Aorta (tissue), 5 donors: Measurements from ENCODE around the gene ARFRP1. TPM values are rescaled to one million over a fixed set of nuclear protein-coding genes. Genes with fewer than 3 reads are reported as not detected.
"Not testable (repeated sequence)": the region's sequence is repeated elsewhere in the genome, so short reads cannot be mapped to it uniquely, and the experiment has no call there.

Source experiments
- ATAC-seq: fragments of 200-7000 bp; cut with Tn5 transposase; one replicate; pipeline ENCODE4 v1.9.1; 2022; ENCODE audit warnings: moderate library complexity; ENCODE audit not compliant: low FRiP score
- DNase-seq, 2 donors: peaks; one replicate each; pipeline ENCODE4 v3.0.0-alpha.2; 2020
- H3K27ac ChIP-seq, 2 donors: one replicate each; pipeline ENCODE4 v1.5.1; 2013; ENCODE audit warnings: low read length in 2 of 2, mild to moderate bottlenecking in 2 of 2, moderate library complexity in 2 of 2, control low read depth in 1 of 2, inconsistent platforms in 1 of 2, low read depth in 1 of 2
- H3K27me3 ChIP-seq, 2 donors: one replicate each; pipeline ENCODE4 v1.6.1; 2013; ENCODE audit warnings: control low read depth in 1 of 2, low read length in 1 of 2, mild to moderate bottlenecking in 1 of 2, moderate library complexity in 1 of 2; ENCODE audit not compliant: insufficient read depth in 2 of 2, control insufficient read depth in 1 of 2
- H3K36me3 ChIP-seq, 2 donors: one replicate each; pipeline ENCODE4 v1.6.1; 2013; ENCODE audit warnings: control low read depth in 1 of 2, low read length in 1 of 2, mild to moderate bottlenecking in 1 of 2; ENCODE audit not compliant: insufficient read depth in 2 of 2, control insufficient read depth in 1 of 2
- H3K4me1 ChIP-seq, 2 donors: one replicate each; pipeline ENCODE4 v1.6.1; 2013; ENCODE audit warnings: low read length in 2 of 2, control low read depth in 1 of 2, mild to moderate bottlenecking in 1 of 2, moderate library complexity in 1 of 2; ENCODE audit not compliant: insufficient read depth in 2 of 2, control insufficient read depth in 1 of 2
- H3K4me3 ChIP-seq, 2 donors: one replicate each; pipeline ENCODE4 v1.5.1; 2013; ENCODE audit warnings: low read length in 2 of 2, control low read depth in 1 of 2, mild to moderate bottlenecking in 1 of 2
- H3K9me3 ChIP-seq: one replicate; pipeline ENCODE4 v1.6.1; 2013; ENCODE audit warnings: mild to moderate bottlenecking, low read length; ENCODE audit not compliant: control insufficient read depth
- WGBS, 2 donors: extraction: QIAGEN DNeasy Blood & Tissue Kit; methylation state at CpG; one replicate each; pipeline ENCODE4 v1.1.7; 2013; 5-methylcytosine and 5-hydroxymethylcytosine counted together
- intact Hi-C, 2 donors: fragments of 100-400 bp; cut with DNase I; formaldehyde crosslinking; loops; one replicate each; pipeline versions ENCODE4 v1.14.2 to v1.15.0; 2022
- polyA plus RNA-seq, 2 donors: library from polyadenylated mRNA; stranded (reverse); fragments of 200-250 nt; gene quantifications; one replicate each; pipeline ENCODE4 v1.2.3, GENCODE V29; 2013
- total RNA-seq, 2 donors: library from RNA; stranded (reverse); fragmentation: NEBNext Ultra II Directional; extraction: Animal tissue kit (Norgen Biotek cat#: 25700); gene quantifications; one replicate each; pipeline ENCODE4 v1.2.1, GENCODE V29; 2021
- donor health status: healthy with polysubstance abuse.
- donor health status: Bipolar disorder and iron deficiency.
- donor health status: DM: no; HTN: no; CAD: no.
- donor health status: DM: no; HTN: no; CAD: no.
- donor health status: DM: yes; HTN: yes; CAD: no.

Gene ARFRP1
- total and polyA plus RNA-seq, 4 donors: 28.9 to 76.2 (median 49.0) TPM

GRCh38 chr20:63734946-63735858 lies 27.4 kb upstream of the ARFRP1 start:
- 92% methylated on average over 44 to 48 of the region's 48 CpGs for WGBS, 2 donors
- H3K27me3 ChIP-seq: no peaks in the 10 kb centered on the region
- no peak for ATAC-seq
- no peak overlapping the region for H3K27ac ChIP-seq
- DNase-seq: peak; percentile 54 to 67
- H3K36me3 ChIP-seq: no peaks in the 10 kb centered on the region
- intact Hi-C loops: no loop called here
- no peaks in the 10 kb centered on the region for H3K4me1 ChIP-seq
- no peaks in the 10 kb centered on the region for H3K9me3 ChIP-seq
- no peak overlapping the region for H3K4me3 ChIP-seq

GRCh38 chr20:63734111-63734945 lies 26.6 kb upstream of the ARFRP1 start:
- no peak for ATAC-seq
- Histone ChIP-seq H3K27me3 (no peaks in the 10 kb centered on the region), H3K9me3 (no peaks in the 10 kb centered on the region), H3K27ac (no peak overlapping the region), H3K36me3 (no peaks in the 10 kb centered on the region), H3K4me3 (no peak overlapping the region), H3K4me1 (no peaks in the 10 kb centered on the region)
- no peak for DNase-seq
- 90 to 92% methylated on average over 25 of the region's 25 CpGs for WGBS, 2 donors
- intact Hi-C loops: no loop called here

- Histone ChIP-seq H3K27ac (no peak overlapping the region), H3K4me3 (no peak overlapping the region), H3K4me1 (no peaks in the 10 kb centered on the region), H3K36me3 (no peaks in the 10 kb centered on the region), H3K27me3 (no peaks in the 10 kb centered on the region), H3K9me3 (no peaks in the 10 kb centered on the region)
- intact Hi-C loops: no loop called here
- WGBS, 2 donors: 93% methylated on average over 18 of the region's 18 CpGs
- DNase-seq (no peak), ATAC-seq (no peak)
Measured at GRCh38 chr20:63733579-63734081, 25.9 kb upstream of the ARFRP1 start.

- ATAC-seq: no peak
- Histone ChIP-seq H3K9me3 (no peaks in the 10 kb centered on the region), H3K27me3 (no peaks in the 10 kb centered on the region), H3K36me3 (no peaks in the 10 kb centered on the region), H3K27ac (no peak overlapping the region), H3K4me3 (no peak overlapping the region), H3K4me1 (no peaks in the 10 kb centered on the region)
- DNase-seq: no peak
- intact Hi-C loops: no loop called here
- WGBS, 2 donors: 92% methylated on average over 13 of the region's 13 CpGs
Measured at GRCh38 chr20:63733117-63733516, 25.3 kb upstream of the ARFRP1 start.

DNA sequence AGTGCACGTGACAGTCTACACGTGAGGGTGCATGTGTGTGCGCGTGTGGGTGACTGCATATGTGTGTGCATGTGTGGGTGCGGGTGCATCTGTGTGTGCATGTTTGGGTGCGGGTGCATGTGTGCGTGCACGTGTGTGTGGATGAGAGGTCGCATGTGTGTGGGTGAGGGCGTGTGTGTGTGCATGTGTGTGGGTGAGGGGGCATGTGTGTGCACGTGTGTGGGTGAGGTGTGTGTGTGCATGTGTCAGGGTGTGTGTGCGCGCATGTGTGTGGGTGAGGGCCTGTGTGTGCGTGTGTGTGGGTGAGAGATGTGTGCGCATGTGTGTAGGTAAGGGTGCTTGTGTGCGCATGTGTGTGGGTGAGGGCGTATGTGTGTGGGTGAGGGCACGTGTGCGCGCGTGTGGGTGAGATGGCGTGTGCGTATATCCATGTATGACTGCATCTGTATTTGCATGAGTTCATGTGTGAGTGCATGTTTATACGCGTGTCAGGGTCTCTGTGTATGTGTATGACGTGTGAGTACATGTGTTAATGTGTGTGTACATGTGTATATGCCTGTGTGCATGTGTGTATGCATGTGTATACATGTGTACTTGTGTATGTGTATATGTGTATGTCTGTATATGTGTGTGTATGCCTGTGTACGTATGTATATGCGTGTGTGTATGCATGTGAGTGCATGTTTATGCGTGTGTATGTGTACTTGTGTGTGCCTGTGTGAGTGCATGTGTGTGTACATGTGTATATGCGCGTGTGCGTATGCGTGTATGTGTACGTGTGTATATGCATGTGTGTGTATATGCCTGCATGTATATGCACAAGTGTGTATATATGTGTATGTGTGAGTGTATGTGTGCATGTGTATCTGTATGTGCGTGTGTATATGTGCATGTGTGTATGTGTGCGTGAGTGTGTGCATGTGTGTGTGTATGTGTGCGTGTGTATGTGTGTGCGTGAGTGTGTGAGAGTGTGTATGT lies 24.6 kb upstream of the ARFRP1 start:
- no peak overlapping the region for H3K4me3 ChIP-seq
- no peak for DNase-seq
- no peaks in the 10 kb centered on the region for H3K4me1 ChIP-seq
- no peaks in the 10 kb centered on the region for H3K36me3 ChIP-seq
- no peak for ATAC-seq
- H3K27me3 ChIP-seq: no peaks in the 10 kb centered on the region
- WGBS, 2 donors: 86 to 88% methylated on average over 37 to 38 of the region's 38 CpGs
- intact Hi-C loops: no loop called here
- H3K9me3 ChIP-seq: no peaks in the 10 kb centered on the region
- no peak overlapping the region for H3K27ac ChIP-seq

GRCh38 chr20:63731410-63731809 lies 23.6 kb upstream of the ARFRP1 start:
- Histone ChIP-seq H3K27me3 (no peaks in the 10 kb centered on the region), H3K9me3 (no peaks in the 10 kb centered on the region), H3K4me3 (no peak overlapping the region), H3K36me3 (no peaks in the 10 kb centered on the region), H3K4me1 (no peaks in the 10 kb centered on the region), H3K27ac (no peak overlapping the region)
- DNase-seq (no peak), ATAC-seq (no peak)
- WGBS, 2 donors: 58 to 78% methylated on average over 4 to 5 of the region's 5 CpGs
- intact Hi-C loops: no loop called here

GRCh38 chr20:63730189-63730733 lies 22.5 kb upstream of the ARFRP1 start:
- H3K4me1 ChIP-seq, H3K9me3 ChIP-seq, intact Hi-C loops, H3K27me3 ChIP-seq, H3K36me3 ChIP-seq, H3K27ac ChIP-seq, ATAC-seq, DNase-seq, H3K4me3 ChIP-seq: not testable (repeated sequence)
- WGBS, 2 donors: 93 to 94% methylated on average over 18 of the region's 18 CpGs
